HG03135 (cell line): ENCODE data around the gene ENHO.

Experiments
- ATAC-seq: cut with Tn5 transposase; IDR thresholded peaks from one replicate; pipeline ENCODE4 v1.9.1; 2021; ENCODE audit warnings: mild to moderate bottlenecking, moderate library complexity; ENCODE audit not compliant: unreplicated experiment

The ENHO gene

GRCh38 chr9:34508463-34508862, 14.3 kb downstream of the ENHO start:
- no peak for ATAC-seq

GRCh38 chr9:34507966-34508365, 14.8 kb downstream of the ENHO start:
- no peak for ATAC-seq

GRCh38 chr9:34507556-34507955, 15.2 kb downstream of the ENHO start:
- ATAC-seq: no peak

GRCh38 chr9:34506623-34507022, 16.2 kb downstream of the ENHO start:
- ATAC-seq: no peak

- ATAC-seq: no peak
Measured at GRCh38 chr9:34505370-34506120, 17.2 kb downstream of the ENHO start.

- ATAC-seq: no peak
Measured at GRCh38 chr9:34503406-34503805, 19.4 kb downstream of the ENHO start.

GRCh38 chr9:34502891-34503290, 19.9 kb downstream of the ENHO start:
- no peak for ATAC-seq

- no peak for ATAC-seq
Measured at GRCh38 chr9:34502471-34502870, 20.3 kb downstream of the ENHO start.

- ATAC-seq: no peak
Measured at GRCh38 chr9:34501889-34502425, 20.8 kb downstream of the ENHO start.

- no peak for ATAC-seq
Measured at GRCh38 chr9:34501372-34501771, 21.4 kb downstream of the ENHO start.

GRCh38 chr9:34500623-34501267, 22.0 kb downstream of the ENHO start:
- ATAC-seq: no peak

GRCh38 chr9:34499076-34499475, 23.7 kb downstream of the ENHO start:
- ATAC-seq: no peak

- no peak for ATAC-seq
Measured at GRCh38 chr9:34498553-34498952, 24.2 kb downstream of the ENHO start.

GRCh38 chr9:34496149-34496712, 26.6 kb downstream of the ENHO start:
- no peak for ATAC-seq

GRCh38 chr9:34493972-34494535, 28.7 kb downstream of the ENHO start:
- no peak for ATAC-seq

- ATAC-seq: no peak
Measured at GRCh38 chr9:34492051-34492450, 30.7 kb downstream of the ENHO start.

- no peak for ATAC-seq
Measured at GRCh38 chr9:34491596-34491995, 31.2 kb downstream of the ENHO start.

GRCh38 chr9:34490760-34491159, 32.0 kb downstream of the ENHO start:
- ATAC-seq: no peak

GRCh38 chr9:34490360-34490759, 32.4 kb downstream of the ENHO start:
- no peak for ATAC-seq

- ATAC-seq: no peak
Measured at GRCh38 chr9:34486572-34486971, 36.2 kb downstream of the ENHO start.

- ATAC-seq: no peak
Measured at GRCh38 chr9:34485822-34486221, 37.0 kb downstream of the ENHO start.

GRCh38 chr9:34484678-34485077, 38.1 kb downstream of the ENHO start:
- no peak for ATAC-seq
